ENCODE measurements around the gene MISP.
"Not testable (repeated sequence)": the region's sequence is repeated elsewhere in the genome, so short reads cannot be mapped to it uniquely, and the experiment has no call there.

MISP gene

DNA sequence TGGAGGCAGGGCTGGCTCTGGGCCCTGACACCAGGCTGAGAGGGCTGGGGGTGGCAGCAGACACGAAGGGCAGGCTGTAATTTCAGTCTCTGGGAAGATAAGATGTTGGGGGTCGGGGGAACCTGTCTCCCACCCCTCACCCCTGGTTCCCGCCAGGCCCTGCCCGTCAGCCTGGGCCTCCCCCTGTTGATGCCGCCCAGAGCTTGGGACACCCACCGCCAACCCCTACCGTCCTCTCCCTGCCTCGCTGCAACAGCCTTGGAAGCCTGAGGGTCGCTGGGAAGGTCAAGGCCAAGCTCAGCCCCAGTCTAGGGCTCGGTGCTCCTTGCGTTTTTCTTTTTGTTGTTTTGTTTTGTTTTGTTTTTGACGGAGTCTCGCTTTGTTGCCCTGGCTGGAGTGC lies 27.7 kb upstream of the MISP start:
- DNase-seq (ENCODE audit: low read depth, low spot score), result no peak

DNA sequence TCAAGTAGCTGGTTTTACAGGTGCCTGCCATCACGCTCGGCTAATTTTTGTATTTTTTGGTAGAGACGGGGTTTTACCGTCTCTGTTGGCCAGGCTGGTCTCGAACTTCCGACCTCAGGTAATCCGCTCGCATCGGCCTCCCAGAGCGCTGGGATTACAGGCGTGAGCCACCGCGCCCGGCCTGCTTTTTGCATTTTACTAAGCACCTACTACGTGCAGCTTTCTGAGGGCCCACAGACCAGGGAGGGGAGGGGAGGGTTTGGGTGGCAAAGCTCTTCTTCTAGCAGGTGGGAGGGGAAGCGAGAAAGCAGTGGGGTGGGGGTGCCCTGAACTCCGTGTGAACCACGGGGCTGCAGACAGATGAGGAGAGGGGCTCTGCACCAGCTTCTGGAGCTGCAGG lies 27.2 kb upstream of the MISP start:
- DNase-seq (ENCODE audit: low read depth, low spot score), result no peak

DNA sequence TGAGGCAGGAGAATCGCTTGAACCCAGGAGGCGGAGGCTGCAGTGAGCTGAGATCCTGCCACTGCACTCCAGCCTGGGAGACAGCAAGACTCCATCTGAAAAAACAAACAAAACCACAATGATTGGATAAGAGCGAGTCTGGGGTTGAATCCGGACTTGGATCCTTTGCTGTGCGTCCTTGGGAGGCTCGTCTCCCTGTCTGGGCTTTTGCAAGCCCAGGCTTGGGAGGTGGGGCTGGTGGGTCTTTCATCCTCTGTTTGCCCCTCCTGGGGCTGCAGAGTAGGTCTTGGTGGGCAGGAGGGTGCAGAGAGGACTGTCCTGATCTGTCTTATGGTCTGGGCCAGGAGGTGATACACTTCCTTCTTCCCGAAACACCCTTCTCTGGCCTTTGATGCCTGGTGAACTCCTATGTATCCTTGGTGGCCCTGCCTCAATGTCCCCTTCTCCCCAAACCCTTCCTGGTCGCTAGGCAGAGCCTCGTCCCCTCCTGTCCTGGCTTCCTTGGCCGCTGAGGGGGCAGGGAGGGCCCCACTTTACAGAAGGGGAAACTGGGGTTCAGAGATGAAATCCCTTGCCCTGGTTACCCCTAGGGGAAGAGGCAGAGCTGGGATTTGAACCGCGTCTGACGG lies 25.3 kb upstream of the MISP start:
- no peak for DNase-seq (ENCODE audit: low read depth, low spot score)

DNA sequence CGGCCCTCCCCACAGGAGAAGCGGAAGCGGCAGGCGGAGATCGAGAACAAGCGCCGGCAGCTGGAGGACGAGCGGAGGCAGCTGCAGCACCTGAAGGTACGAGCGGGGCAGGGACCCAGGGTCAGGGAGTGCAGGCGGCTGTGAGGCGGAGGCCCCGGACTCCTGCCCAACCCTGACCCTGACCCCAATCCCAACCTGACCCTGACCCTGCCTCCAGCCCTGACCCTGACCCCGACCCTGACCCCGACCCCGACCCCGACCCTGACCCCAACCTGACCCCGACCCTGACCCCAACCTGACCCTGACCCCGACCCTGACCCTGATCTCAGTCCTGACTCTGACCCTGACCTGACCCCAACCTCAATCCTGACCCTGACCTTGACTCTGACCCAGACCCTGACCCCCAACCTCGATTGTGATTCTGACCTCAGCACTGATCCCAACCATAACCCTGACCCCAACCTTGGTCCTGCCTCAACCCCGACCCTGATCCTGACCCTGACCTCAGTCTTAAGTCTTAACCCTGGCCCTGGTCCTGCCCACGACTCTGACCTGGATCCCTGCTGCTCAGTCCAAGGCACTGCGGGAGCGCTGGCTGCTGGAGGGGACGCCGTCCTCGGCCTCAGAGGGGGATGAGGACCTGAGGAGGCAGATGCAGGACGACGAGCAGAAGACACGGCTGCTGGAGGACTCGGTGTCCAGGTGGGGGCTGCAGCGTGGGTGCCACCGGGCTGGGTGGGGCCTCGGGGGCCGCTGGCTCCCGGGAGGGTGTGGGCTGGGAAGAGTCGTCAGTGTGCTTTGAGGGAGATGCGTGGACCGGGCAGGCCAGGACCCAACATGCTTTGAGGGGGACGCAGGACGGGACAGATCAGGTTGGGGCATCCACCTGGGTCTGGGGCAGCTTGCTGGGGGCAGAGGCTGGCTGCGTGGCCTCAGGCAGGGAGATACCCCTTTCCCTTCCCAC lies 23.6 kb upstream of the MISP start:
- DNase-seq (ENCODE audit: low read depth, low spot score), result no peak

DNA sequence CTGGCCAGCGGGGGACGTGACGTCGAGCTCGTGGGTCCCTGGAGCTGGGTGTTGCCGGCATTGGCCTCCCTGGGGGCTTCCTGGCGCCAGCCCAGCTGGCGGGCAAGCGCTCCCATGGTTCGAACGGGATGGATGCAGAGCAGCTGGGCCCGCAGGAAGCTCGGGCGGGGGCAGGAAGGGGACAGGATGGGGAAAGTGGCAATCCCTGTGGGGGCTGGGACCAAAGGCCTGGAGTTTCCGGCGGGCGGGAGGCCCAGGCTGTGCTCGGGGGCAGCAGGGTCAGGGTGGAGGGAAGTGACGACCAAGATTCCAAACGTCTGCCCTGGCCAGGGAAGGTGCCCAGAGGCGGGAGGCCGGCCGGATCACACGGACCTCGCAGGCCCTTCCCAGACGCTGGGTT lies 22.9 kb upstream of the MISP start:
- DNase-seq (ENCODE audit: low read depth, low spot score), result no peak

DNA sequence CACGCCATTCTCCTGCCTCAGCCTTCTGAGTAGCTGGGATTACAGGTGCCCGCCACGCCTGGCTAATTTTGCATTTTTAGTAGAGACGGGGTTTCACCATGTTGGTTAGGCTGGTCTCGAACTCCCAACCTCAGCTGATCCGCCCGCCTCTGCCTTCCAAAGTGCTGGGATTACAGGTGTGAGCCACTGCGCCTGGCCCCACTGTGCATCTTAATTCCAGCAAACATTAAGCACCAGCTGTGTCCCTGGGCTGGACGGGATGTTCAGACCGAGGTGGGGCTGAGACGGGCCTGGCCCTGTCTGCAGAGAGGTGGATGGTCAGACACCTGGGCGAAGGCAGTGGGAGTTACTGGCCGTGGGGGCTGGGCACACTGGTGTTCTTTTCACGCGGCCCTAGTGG lies 21.3 kb upstream of the MISP start:
- DNase-seq (ENCODE audit: low read depth, low spot score), result not testable (repeated sequence)

DNA sequence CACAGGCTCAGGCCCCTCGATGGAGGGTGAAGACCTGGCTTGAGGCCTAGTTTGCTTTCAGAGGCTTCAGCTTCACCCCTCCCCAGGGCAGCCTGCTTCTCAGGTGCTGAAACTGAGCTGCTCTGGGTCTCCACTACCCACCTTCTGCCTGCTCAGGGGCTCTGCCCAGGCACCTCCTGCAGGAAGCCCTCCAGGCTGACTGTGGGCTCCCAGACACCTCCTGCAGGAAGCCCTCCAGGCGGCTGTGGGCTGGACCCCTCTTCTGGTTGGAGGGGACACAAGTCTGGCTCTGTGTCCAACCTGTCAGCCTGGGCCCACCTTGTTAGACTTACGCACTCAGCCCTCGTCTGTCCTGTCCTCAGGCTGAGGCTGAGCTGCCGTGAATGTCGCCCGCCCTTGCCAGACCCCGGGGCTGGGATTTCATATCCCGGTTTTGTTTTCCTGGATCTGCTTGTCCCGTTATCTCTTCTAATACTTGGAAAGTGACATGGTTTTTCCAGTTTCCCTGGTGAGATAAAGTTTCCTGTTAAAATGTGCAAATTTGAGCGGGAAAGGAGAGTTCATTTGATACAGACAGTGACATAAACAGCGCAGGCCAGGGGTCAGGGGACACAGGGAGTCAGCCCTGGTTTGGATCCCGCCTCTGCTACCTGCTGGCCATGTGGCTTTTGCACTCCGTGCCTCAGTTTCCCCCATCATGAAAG lies 20.8 kb upstream of the MISP start:
- DNase-seq (ENCODE audit: low read depth, low spot score), result no peak

DNA sequence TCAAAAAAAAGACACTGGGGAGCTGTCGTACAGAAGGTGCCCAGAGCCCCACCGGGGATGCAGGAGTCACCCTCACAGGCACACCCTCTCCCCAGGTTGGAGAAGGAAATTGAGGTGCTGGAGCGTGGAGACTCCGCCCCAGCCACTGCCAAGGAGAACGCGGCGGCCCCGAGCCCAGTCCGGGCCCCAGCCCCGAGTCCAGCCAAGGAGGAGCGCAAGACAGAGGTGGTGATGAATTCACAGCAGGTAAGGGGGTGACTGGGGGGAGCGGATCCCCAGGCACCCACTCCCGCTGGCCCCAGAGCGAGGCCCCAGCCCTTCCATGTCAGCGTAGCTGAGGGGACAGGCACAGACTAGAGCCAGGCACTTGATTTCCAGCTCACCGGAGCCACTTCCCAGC lies 19.9 kb upstream of the MISP start:
- no peak for DNase-seq (ENCODE audit: low read depth, low spot score)

DNA sequence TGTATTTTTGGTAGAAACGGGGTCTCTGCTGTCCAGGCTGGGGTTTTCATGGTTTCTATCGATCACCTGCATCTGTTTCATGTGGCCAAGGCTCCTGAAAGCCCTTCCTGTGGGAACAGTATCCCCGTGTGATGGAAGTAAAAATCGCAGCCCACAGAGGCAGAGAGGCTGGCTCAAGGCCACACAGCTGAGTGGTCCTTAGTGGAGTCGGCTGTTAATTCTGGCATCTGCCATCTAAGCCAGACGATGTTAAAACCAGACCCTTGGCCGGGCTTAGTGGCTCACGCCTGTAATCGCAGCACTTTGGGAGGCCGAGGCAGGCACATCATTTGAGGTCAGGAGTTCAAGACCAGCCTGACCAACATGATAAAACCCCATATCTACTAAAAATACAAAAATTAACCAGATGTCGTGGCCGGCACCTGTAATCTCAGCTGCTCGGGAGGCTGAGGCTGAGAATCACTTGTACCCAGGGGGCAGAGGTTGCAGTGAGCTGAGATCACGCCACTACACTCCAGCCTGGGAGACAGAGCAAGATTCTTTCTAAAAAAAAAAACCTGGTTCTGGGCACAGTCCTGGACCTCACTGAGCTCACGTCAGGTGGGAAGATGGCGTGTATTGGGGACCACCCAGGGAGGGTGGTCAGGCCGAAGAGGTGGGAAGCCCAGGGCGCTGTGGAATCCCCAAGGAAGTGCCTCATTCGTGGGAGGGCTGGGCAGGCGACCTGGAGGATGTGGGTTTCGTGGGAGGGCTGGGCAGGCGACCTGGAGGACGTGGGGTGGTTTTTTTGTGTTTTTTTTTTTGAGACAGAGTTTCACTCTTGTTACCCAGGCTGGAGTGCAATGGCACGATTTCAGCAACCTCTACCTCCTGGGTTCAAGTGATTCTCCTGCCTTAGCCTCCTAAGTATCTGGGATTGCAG lies 18.5 kb upstream of the MISP start:
- DNase-seq (ENCODE audit: low read depth, low spot score), result no peak

DNA sequence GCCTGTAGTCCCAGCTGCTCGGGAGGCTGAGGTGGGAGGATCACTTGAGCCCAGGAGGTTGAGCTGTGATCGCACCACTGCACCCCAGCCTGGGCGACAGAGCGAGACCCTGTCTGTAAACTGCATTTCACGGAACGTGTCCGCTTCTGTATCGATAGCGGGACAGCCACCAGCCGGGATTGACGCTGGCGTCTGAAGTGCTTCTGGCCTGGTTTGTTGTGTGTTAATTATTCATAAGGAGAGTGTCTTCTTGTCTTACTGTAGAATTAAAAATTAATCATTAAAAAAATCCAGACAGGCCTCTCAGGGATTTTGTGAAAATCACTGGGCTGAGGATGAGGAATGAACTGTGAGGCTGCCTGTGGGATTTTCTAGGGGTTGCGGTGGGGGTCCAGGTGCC lies 16.2 kb upstream of the MISP start:
- no peak for DNase-seq (ENCODE audit: low read depth, low spot score)

DNA sequence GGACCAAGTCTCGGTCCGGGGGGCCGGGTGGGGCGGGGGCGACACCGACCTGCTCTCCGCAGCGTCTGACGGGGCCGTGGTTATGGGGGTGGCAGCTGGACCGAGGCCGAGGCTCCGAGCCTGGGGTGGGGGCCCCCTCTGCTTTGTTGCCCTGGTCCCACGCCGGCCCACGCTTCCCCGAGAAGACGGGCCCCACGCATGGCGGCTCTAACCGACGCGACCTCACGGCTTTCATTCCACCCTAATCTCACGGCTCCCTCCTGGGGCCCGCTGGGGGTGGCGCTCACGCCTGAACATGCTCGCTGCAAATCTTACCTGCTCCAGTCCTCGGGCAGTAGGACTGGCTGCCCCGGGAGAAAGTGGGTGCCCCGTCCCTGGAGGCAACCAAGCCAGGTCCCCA lies 14.8 kb upstream of the MISP start:
- no peak for DNase-seq (ENCODE audit: low read depth, low spot score)

DNA sequence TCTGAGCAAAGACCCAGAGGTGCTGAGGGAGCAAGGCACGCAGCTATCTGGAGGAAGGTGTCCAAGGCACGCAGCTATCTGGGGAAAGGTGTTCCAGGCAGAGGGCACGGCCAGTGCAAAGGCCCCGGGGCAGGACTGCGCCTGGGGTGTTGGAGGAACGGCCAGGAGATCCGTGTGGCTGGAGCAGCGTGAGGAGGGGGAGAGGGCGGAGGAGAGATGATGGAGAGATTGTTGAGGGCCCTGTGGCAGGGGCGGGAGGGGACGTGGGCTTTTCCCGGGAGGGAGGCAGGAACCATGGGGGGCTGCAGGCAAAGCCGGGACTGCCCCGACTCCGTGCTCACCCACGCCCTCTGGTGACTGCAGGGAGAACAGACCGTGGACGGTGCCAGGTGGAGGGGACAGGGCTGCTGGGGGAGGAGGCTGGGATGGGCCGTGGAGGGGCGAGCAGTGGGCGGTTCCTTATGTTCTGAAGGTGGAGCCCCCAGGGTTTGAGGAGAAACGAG lies 13.3 kb upstream of the MISP start:
- DNase-seq (ENCODE audit: low read depth, low spot score), result peak; percentile 63

DNA sequence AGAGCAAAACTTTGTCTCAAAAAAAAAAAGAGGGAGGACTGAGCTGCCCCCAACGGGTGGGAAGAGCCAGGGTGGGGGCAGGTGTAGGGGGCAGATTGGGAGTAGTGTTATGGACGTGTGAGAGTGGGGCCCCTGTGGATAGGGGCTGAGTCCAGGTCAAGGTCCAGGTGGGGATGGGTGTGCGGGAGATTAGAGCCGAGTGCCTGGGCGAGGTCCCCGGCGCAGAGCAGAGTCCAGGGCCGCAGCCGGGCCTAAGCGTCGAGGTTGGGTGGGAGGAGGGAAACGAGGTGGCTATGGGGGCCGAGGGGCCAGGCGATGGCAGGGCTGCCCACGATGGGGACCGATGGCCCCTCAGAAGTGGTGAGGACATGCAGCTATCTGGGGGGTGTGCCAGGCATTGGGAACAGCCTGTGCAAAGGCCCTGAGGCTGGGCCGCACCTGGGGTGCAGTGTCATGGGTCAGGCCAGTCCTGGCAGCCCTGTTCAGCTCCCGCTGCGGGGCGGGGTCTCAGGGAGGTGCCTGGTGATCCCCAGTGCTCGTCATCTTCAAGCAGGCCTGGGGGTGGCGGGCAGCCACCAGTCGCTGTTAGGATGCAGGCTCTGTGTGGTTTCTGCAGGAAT lies 12.3 kb upstream of the MISP start:
- DNase-seq (ENCODE audit: low read depth, low spot score), result no peak

DNA sequence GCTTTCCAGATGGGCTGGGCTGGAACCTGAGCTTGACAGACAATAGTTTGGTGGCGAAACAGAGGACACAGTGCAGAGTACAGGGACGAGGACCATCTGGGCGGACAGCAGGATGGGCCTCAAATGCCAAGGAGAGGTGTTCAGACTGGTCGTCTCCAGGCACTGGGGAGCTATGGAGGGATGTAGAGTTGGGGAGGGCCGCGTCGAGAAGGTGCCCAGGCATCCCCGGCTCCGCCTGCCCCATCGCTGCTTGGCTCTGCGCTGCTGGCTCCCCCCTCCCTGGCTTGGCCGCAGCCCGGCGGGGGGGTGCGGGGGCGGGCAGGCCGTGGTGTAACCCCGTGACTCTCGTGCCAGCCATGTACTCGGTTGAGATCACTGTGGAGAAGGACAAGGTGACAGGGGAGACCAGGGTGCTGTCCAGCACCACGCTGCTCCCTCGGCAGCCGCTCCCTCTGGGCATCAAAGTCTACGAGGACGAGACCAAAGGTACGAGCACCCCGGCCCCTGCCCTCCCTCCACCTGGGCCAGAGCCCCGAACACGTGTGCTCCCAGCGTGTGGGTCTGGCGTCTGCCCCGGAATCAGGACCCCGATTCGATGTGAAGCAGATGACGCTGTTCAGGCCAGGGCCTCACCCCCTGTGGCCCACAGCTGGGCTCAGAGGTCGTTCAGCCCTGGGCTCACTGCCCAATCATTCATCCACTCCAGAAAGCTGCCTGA lies 10.8 kb upstream of the MISP start:
- no peak for DNase-seq (ENCODE audit: low read depth, low spot score)

DNA sequence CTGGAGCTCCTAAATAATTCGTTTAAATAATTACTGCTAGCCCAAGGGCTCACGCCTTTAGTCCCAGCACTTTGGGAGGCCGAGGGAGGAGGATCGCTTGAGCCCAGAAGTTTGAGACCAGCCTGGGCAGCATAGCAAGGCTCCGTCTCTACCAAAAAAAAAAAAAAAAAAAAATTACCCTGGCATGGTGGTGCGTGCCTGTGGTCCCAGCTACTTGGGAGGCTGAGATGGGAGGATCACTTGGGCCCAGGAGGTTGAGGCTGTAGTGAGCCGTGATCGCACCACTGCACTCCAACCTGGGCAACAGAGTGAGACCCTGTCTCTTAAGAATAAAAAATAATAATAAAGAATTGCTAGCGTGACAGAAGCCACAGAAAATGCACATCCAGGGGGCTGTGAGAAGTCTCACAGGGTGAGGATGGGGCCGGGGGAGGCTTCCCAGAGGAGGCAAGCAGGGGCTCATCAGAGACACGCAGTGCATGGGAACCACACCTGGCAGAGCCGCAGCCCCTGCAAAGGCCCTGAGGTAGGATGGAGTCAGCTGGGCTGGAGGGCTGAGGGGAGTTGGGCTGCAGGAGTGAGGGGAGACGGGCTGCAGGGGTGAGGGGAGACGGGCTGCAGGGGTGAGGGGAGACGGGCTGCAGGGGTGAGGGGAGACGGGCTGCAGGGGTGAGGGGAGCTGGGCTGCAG lies 10.0 kb upstream of the MISP start:
- not testable (repeated sequence) for DNase-seq (ENCODE audit: low read depth, low spot score)

DNA sequence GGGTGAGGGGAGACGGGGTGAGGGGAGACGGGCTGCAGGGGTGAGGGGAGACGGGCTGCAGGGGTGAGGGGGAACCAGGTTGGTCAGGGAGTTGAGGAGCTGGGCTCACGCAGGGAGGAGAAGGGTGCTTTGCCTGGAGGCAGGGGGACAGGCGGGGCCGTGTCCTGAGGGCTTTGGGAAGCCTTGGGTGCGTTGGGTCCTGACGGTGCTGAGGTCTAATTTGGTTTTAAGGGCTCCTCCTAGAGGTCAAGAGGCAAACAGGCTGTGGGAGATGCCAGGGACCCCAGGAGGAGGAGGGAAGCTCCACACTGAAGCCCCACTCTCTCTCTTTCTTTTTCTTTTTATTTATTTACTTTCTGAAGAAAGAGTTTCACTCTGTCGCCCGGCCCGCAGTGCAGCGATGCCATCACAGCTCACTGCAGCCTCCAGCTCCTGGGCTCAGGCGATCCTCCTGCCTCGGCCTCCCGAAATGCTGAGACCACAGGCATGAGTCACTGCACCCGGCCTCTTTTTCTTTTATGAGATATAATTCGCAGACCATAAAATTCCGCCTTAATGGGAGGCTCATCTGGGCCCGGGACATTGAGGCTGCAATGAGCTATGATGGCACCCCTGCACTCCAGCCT lies 9.3 kb upstream of the MISP start:
- no peak for DNase-seq (ENCODE audit: low read depth, low spot score)

DNA sequence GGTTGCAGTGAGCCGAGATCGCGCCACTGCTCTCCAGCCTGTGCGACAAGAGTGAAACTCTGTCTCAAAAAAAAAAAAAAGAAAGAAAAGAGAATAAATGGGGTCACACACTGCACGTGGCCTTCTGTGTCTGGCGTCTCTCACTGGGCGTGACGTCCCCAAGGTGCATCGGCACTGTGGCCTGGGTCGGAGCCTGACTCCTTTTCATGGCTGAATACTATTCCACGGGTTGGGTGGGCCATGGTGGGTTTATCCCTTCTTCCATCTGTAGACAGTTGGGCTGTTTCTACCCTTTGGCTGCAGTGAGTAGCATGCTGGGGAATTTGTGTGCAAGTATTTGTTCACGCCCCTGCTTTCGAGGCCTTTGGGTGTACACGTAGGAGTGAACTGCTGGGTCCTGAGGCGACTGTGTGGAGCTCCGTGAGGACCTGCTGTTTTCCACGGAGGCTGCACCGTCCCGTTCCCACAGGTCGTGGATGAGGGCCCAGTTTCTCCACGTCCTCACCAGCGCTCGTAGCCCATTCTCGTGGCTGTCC lies 8.3 kb upstream of the MISP start:
- no peak for DNase-seq (ENCODE audit: low read depth, low spot score)

DNA sequence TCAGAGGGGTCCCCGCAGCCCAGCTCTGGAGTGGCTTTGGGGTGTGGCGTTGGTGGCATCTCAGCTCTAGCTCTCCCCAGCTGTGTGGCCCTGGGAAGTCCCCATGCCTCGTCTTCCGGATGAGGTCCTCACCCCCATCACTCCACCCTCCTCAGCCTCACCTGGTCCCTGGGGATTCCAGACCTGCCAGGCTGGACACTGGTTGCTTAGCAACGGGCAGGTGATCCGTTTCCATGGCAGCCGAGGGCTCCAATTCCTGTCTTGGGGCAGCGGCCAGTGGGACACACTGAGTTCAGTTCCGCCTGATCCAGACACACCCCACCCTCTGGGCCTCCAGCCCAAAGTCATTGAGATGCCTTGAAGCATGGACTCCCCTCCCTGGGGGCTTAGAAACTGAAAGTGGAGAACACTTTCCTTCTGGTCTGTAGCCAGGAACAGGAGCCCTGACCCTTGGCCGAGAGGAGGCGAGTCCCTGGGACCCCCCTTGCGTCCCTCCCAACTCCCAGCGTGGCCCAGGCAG lies 7.7 kb upstream of the MISP start:
- DNase-seq (ENCODE audit: low read depth, low spot score), result no peak

DNA sequence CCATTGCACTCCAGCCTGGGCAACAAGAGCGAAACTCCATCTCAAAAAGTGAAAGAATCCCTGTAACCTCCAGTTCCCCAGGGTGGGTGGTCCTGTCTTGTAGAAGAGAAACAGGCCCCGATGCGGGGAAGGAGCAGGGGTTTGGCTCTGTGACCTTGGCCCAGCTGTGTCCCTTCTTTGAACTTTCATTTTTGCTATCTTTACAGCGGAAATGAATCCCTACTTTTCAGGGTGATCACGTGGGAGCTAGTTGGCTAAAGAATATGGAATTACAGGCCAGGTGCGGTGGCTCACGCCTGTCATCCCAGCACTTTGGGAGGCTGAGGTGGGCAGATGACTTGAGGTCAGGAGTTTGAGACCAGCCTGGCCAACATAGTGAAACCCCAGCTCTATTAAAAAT lies 5.8 kb upstream of the MISP start:
- DNase-seq (ENCODE audit: low read depth, low spot score), result not testable (repeated sequence)

Data from astrocyte of the hippocampus (primary cell).